Parathyroid adenoma (tissue), 2 donors: ENCODE data around the gene OLIG1.

Experiments
- H2AFZ ChIP-seq: fragments of 300-600 bp; sonication (generic); one replicate; pipeline ENCODE4 v1.7.0; 2017; ENCODE audit warnings: antibody characterized with exemption, mild to moderate bottlenecking
- H3K27ac ChIP-seq: fragments of 300-600 bp; sonication (generic); one replicate; pipeline ENCODE4 v1.7.0; 2017
- H3K27me3 ChIP-seq: fragments of 300-600 bp; sonication (generic); one replicate; pipeline ENCODE4 v1.7.0; 2017; ENCODE audit warnings: low read length; ENCODE audit not compliant: control insufficient read depth, insufficient read depth
- H3K36me3 ChIP-seq: fragments of 300-600 bp; sonication (generic); one replicate; pipeline ENCODE4 v1.7.0; 2017; ENCODE audit warnings: low read length; ENCODE audit not compliant: control insufficient read depth, insufficient read depth
- H3K4me1 ChIP-seq: fragments of 300-600 bp; sonication (generic); one replicate; pipeline ENCODE4 v1.7.0; 2017; ENCODE audit warnings: control low read depth
- H3K4me2 ChIP-seq: fragments of 300-600 bp; sonication (generic); one replicate; pipeline ENCODE4 v1.7.0; 2017; ENCODE audit warnings: low read length
- H3K4me3 ChIP-seq: fragments of 300-600 bp; sonication (generic); one replicate; pipeline ENCODE4 v1.7.0; 2017; ENCODE audit warnings: low read depth, low read length
- H3K79me2 ChIP-seq: fragments of 300-600 bp; sonication (generic); one replicate; pipeline ENCODE4 v1.7.0; 2017; ENCODE audit warnings: control low read depth
- H3K9ac ChIP-seq: fragments of 300-600 bp; sonication (generic); one replicate; pipeline ENCODE4 v1.7.0; 2017; ENCODE audit warnings: mild to moderate bottlenecking
- H3K9me3 ChIP-seq: fragments of 300-600 bp; sonication (generic); one replicate; pipeline ENCODE4 v1.7.0; 2017; ENCODE audit warnings: low read length; ENCODE audit not compliant: control insufficient read depth
- CTCF ChIP-seq: fragments of 300-600 bp; sonication (generic); IDR thresholded peaks from one replicate; pipeline ENCODE4 v1.7.0; 2017; ENCODE audit warnings: antibody characterized with exemption, mild to moderate bottlenecking
- donor health status: primary hyperparathyroidism.

Gene OLIG1, protein sequence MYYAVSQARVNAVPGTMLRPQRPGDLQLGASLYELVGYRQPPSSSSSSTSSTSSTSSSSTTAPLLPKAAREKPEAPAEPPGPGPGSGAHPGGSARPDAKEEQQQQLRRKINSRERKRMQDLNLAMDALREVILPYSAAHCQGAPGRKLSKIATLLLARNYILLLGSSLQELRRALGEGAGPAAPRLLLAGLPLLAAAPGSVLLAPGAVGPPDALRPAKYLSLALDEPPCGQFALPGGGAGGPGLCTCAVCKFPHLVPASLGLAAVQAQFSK

DNA sequence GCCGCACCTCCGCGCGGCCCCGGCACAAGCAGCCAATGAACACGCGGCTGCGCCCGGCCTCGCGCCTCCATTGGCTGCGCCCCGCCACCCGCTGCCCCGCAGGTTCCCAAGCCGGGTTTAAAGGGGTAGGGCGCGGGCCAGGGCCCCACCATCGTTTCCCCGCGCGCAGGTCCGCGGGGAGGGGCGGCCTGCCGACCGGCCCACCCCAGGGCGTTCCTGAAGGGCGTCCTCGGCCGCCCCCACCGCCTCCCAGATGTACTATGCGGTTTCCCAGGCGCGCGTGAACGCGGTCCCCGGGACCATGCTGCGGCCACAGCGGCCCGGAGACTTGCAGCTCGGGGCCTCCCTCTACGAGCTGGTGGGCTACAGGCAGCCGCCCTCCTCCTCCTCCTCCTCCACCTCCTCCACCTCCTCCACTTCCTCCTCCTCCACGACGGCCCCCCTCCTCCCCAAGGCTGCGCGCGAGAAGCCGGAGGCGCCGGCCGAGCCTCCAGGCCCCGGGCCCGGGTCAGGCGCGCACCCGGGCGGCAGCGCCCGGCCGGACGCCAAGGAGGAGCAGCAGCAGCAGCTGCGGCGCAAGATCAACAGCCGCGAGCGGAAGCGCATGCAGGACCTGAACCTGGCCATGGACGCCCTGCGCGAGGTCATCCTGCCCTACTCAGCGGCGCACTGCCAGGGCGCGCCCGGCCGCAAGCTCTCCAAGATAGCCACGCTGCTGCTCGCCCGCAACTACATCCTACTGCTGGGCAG, at the start of gene OLIG1:
Gene OLIG1 (plus strand): TSS at position 148 of the 750 bp plus-strand sequence. CDS start 106 bp downstream, at position 254.
- H3K4me1 ChIP-seq = no peaks in the 10 kb centered on the region
- peak within 1 kb of the TSS; percentile 75 for H3K4me2 ChIP-seq
- no peaks in the 10 kb centered on the region for H3K79me2 ChIP-seq
- H3K4me3 ChIP-seq = peak within 1 kb of the TSS; percentile 45
- no peak within 1 kb of the TSS for H2AFZ ChIP-seq
- H3K27me3 ChIP-seq = no peaks in the 10 kb centered on the region
- no peak within 1 kb of the TSS for H3K9ac ChIP-seq
- no peak for TF ChIP-seq CTCF
- no peak within 1 kb of the TSS for H3K27ac ChIP-seq
- no peaks in the 10 kb centered on the region for H3K36me3 ChIP-seq
- no peaks in the 10 kb centered on the region for H3K9me3 ChIP-seq

- H2AFZ ChIP-seq = no peak overlapping the region
- no peaks in the 10 kb centered on the region for H3K36me3 ChIP-seq
- H3K4me3 ChIP-seq = no peak overlapping the region
- no peaks in the 10 kb centered on the region for H3K4me1 ChIP-seq
- no peak overlapping the region for H3K27ac ChIP-seq
- H3K9me3 ChIP-seq = no peaks in the 10 kb centered on the region
- H3K4me2 ChIP-seq = no peak overlapping the region
- no peak for TF ChIP-seq CTCF
- no peaks in the 10 kb centered on the region for H3K79me2 ChIP-seq
- H3K27me3 ChIP-seq = no peaks in the 10 kb centered on the region
- H3K9ac ChIP-seq = no peak overlapping the region
These were observed 49.3 kb upstream of the OLIG1 start for GRCh38 chr21:33020558-33021100.

GRCh38 chr21:33021150-33021549, 48.8 kb upstream of the OLIG1 start:
- no peak overlapping the region for H2AFZ ChIP-seq
- no peaks in the 10 kb centered on the region for H3K27me3 ChIP-seq
- no peak overlapping the region for H3K9ac ChIP-seq
- H3K9me3 ChIP-seq = no peaks in the 10 kb centered on the region
- no peak overlapping the region for H3K4me2 ChIP-seq
- TF ChIP-seq CTCF = no peak
- no peaks in the 10 kb centered on the region for H3K4me1 ChIP-seq
- H3K36me3 ChIP-seq = no peaks in the 10 kb centered on the region
- no peak overlapping the region for H3K4me3 ChIP-seq
- no peaks in the 10 kb centered on the region for H3K79me2 ChIP-seq
- no peak overlapping the region for H3K27ac ChIP-seq

- Histone ChIP-seq H3K36me3 (no peaks in the 10 kb centered on the region), H3K27me3 (no peaks in the 10 kb centered on the region), H3K4me1 (no peaks in the 10 kb centered on the region), H2AFZ (no peak overlapping the region), H3K4me3 (no peak overlapping the region), H3K27ac (no peak overlapping the region), H3K79me2 (no peaks in the 10 kb centered on the region), H3K9ac (no peak overlapping the region), H3K9me3 (no peaks in the 10 kb centered on the region), H3K4me2 (no peak overlapping the region)
- TF ChIP-seq CTCF = no peak
These were observed 48.3 kb upstream of the OLIG1 start for GRCh38 chr21:33021667-33022066.
